HG03095 (cell line): ENCODE results near the gene ACOD1.
"Not testable (repeated sequence)": the region's sequence is repeated elsewhere in the genome, so short reads cannot be mapped to it uniquely, and the experiment has no call there.

Experiments
- ATAC-seq: cut with Tn5 transposase; IDR thresholded peaks from one replicate; pipeline ENCODE4 v1.9.1; 2021; ENCODE audit warnings: moderate library complexity; ENCODE audit not compliant: unreplicated experiment

ACOD1 gene

DNA sequence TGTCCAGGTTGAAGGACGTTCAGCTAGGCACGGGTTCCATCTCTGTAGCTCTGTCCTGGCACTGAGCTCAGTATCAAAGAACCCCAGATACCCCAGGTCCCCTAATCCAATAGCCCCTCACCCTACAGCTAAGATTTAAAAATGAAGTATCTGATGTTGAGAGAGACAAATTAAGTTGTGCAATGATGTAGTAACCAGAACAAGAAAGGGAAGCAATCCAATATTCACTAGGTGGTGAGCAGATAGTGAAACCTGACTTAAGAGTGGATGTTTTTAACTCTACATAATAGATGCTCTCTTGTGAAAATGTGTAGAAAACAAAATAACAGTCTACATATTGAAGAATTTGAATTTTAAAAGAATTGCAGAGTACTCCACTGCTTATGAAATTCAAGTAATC is 1.8 kb downstream of the ACOD1 start:
- ATAC-seq, result no peak

DNA sequence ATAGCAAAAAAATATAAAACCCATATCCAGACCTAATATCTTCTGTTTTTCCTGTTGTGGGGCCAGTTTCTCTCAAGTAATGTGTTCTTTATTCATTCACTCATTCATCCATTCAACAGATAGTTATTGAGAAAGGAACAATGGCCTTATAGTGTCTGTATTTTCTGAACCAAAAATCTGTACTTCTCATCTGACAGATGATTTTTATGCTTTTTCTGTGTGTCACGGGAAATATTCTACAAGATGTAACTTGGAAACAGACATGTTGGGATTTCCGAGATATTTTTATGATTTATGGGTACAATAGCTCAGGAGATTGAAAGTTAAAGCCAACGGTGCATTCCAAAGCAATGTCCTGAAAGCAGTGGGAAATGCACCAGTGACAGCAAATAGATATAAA is 5.7 kb downstream of the ACOD1 start:
- ATAC-seq, result no peak

DNA sequence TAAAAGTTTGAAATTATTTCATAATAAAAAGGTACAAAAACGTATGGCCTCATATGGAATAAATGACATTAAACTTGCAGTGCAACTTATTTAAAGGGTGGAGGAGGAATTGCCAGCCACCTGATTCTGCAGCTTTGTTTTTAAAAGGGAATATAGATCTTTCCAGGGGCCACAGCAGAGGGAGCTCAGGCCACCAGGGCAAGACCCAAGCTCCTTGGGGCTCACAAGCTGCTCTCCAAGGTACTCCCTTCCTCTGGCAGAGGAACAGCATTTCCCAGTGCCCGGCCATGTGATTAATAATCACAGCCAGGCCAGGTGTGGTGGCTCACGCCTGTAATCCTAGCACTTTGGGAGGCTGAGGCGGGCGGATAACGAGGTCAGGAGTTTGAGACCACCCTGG is 6.2 kb downstream of the ACOD1 start:
- ATAC-seq, result no peak

DNA sequence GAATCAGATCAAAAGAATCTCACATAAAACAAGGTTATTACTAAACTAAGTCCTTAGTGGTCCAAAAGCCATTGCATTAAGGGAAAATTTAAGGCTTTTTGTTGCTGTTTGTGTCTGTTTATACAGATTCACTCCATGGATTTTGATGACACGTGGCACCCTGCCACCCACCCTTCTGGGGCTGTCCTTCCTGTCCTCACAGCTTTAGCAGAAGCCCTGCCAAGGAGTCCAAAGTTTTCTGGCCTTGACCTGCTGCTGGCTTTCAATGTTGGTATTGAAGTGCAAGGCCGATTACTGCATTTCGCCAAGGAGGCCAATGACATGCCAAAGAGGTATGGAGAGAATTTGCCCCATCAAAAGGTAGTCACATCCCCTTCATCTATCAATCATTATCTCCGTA is 6.9 kb downstream of the ACOD1 start:
- ATAC-seq, result no peak

DNA sequence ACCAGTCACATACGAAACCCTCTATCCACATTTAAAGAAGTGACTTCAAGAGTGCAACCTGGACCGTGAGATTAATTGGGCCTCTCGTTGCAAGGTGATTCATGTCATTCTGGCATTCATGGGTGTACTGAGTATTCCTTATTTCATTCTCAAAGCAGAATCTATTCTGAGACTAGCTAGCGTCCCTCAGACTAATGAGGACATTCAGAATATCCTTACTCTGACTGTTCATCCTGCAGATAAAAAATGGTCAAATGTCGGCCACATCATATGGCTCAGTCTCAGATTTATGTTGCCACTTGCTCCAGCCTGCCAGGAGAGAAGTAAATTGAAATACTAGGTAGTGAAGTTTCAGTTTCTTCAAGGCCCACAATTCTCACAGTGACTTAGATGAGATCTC is 7.3 kb downstream of the ACOD1 start:
- ATAC-seq, result no peak

DNA sequence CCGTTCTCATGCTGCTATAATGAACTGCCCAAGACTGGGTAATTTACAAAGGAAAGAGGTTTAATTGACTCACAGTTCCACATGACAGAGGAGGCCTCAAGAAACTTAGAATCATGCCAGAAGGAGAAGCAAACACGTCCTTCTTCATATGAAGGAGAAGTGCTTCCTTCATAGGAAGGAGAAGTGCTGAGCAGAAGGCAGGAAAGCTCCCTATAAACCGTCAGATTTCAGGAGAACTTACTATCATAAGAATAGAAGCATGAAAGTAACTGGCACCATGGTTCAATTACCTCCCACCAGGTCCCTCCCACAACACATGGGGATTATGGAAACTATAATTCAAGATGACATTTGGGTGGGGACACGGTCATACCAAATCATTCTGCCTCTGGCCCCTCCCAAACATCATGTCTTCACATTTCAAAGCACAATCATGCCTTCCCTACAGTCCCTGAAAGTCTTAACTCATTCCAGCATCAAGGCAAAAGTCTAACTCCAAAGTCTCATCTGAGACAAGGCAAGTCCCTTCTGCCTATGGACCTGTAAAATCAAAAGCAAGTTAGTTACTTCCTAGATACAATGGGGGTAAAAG is 10.6 kb downstream of the ACOD1 start:
- no peak for ATAC-seq

DNA sequence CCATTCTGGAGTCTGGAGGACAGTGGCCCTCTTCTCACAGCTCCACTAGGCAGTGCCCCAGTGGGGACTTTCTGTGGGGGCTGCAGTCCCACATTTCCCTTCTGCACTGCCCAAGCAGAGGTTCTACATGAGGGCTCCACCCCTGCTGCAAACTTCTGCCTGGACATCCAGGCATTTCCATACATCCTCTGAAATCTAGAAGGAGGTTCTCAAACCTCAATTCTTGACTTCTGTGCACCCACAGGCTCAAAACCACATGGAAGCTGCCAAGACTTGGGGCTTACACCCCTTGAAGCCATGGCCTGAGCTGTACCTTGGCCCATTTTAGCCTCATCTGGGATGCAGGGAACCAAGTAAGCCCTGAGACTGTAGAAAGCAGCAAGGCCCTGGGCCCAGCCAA is 11.4 kb downstream of the ACOD1 start:
- ATAC-seq, result not testable (repeated sequence)

DNA sequence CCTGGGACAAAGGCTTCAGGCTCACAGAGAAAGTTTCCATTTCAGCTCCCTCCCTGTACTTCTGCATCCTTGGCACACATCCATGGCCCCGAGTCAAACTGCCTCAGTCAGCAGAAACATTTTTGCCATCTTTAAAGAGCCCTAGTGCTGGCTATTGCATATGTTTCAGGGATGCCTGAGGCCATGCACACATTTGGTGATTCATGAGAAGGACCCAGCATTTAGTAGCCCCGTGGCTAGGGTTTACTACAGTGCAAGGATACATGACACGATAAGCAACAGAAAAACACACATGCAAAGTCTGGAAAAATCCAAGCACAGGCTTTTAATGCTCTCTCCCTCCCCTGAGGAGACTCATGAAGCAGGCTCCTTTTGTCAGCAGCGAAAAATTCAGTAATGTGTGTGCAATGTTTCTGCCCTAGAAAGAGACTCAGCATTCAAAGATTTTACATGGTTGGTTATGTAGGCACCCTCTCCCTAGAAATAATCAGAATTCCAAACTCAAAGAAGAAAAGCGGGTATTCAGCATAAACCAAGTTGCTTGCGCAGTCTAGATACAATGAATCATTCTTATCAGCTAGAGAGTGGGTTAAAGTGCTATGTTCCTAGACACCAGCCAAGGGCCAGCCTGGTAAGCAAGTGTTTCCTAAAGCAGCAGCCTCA is 17.6 kb downstream of the ACOD1 start:
- no peak for ATAC-seq

DNA sequence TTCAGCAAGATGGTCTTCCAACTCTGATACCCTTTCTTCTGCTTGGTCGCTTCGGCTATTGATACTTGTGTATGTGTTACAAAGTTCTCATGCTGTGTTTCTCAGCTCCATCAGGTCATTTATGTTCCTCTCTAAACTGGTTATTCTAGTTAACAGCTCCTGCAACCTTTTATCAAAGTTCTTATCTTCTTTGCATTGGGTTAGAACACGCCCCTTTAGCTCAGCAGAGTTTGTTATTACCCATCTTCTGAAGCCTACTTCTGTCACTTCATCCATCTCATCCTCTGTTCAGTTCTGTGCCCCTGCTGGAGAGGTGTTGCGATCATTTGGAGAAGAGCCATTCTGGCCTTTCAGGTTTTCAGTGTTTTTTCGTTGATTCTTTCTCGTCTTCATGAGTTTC is 18.7 kb downstream of the ACOD1 start:
- ATAC-seq, result no peak

DNA sequence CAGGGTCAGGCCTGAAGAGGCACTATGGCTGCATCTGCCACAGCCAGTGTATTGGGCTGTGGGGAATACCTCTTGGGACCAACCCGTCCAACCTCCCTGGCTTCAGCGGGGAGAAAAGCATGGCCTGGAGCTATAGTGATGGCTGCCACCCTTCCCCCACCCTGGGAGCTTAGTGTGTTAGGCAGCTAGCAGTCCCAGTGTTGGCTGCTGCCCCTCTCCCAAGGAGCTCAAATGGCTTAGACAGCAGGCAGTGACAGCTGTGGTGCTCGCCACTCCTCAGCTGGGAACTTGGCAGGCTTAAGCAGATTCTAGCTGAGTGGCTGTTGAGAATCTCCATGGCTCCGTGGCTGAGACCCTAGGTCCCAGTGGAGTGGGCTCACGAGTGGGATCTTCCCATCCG is 19.7 kb downstream of the ACOD1 start:
- no peak for ATAC-seq

DNA sequence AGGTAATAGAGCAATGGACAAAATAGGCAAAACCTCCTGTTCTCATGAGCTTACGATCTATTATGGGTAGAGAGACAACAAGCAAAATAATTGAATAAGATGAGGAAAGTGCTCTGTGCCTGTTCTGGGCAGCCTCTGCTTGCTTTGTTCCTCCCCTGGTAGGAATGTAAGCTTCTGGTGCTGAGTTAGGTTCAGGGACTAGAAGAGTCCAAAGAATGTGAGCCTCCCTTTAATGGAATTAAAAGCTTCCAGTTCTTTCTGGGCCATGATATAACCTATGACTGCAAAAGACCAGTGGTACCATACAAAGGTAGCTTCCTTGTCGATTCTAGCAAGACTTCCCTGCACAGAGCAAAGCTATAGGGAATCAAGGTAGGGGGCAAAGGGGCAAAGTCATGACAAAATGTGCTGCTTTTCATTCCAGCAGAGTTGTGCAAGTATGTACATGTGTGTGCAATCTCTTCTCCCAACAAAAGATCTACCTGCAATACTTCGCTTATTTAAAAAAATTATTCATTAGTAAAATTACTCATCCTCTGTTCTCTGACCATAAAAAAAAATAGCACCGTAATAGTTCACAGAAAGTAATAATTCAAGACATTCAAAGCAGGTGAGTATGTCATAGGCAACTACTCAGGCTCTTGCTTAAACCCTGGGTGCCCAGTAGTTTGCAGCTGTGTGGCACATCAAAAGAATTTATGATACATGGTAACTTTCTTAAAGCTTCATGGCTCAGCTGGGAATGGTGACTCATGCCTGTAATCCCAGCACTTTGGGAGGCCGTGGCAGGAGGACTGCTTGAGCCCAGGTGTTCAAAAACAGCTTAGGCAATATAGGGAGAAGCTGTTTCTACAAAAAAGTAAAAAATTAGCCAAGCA is 21.4 kb downstream of the ACOD1 start:
- ATAC-seq, result no peak

DNA sequence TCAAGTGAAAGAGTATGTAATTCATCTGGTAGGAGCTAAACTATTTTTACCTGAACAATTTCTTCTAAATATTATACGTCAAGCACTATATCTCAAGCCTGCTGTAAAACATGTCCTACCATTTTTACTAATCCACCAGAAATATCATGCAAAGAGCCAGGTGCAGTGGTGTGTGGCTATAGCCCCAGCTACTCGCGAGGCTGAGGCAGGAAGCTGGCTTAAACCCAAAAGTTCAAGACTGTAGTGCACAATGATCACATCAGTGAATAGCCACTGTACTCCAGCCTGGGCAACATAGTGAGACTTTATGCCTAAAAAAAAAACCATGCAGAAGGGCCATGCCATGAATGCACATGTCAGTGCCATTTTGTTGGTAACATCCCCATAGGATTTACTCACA is 22.9 kb downstream of the ACOD1 start:
- peak; percentile 60 for ATAC-seq

DNA sequence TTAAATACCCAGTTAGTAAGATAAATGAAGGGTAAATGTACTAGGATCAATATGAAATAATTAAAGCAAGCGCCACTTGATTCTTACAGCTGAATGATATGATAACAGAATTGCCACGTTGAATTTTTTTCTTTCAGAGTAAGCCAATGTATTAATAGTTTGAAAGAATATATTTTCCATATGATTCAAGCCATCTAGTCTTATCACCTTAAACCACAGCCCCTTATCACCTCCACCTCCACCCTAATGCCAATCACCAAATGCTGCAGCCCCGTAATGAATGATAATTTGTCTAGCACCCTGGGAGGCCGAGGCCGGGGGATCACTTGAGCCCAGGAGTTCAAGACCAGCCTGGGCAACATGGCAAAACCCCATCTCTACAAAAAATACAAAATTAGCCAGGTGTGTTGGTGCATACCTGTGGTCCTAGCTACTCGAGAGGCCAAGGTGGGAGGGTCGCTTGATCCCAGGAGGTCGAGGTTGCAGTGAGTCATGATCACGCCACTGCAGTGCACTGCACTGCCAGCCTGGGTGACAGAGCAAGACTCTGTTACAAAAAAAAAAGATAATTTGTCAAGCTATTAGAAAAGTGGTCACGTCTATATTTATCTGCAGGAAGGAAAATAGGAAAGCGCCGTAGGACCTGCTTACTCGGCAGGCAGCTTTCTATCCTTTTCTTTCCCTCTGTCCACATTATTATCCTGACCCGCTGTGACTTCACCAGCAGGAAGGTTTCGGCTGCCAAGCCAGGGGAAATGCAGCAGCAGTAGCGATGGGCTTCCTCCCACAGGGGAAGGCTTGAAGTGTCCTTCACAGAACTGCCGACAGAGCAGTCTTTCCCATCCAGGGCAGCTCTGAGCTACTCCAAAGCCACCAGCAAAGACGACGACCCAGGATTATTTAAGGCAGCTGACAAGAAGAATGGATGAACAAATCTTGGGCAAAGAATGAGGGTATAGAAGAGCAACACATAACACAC is 23.8 kb downstream of the ACOD1 start:
- no peak for ATAC-seq

DNA sequence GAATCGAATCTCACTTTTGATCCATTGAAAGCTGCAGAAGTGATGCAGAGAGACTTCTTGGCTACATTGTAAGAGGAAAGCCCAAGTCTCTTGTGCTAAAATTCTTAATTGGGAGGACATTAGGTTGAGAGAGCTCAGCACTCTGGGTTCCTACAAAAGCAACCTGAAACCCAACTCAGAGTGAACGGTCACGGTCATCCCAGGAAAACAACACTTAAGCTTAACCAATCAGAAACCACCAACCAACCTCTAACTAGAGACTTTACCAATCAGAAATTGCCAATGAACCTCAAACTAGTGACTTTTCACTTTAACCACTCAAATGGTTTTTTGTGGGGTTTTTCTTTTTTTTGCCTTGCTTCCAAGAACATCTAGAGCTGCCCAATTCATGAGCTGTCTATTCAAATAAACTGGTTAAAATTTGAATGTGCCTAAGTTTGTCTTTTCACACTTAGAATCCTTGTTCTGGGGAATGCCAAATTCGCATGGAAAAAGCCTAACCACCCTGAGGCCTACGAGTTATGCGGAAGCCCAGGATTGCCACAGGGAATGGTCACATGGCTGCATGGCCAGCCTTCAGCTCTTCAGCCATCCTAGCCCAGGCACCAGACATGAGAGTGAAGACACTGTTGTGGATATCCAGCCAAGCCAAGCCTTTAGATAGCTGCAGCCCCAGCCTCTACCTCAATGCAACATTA is 25.8 kb downstream of the ACOD1 start:
- ATAC-seq, result no peak

DNA sequence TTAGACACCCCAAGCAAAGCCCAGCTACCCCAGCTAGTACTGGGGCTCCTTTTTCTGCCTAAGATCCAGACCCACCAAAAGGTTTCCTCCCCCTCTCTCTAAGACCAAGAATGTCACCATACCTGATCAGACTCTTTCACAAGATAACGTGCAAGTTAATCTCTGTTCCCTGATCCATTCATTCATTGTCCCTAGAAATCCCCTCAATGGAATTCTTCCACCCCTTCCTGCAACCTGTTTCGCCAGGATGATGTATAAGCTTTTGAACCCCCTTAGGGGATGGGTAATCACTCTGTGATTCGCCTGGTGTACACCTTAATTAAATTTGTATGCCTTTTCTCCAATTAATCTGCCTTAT is 26.3 kb downstream of the ACOD1 start:
- ATAC-seq, result no peak

DNA sequence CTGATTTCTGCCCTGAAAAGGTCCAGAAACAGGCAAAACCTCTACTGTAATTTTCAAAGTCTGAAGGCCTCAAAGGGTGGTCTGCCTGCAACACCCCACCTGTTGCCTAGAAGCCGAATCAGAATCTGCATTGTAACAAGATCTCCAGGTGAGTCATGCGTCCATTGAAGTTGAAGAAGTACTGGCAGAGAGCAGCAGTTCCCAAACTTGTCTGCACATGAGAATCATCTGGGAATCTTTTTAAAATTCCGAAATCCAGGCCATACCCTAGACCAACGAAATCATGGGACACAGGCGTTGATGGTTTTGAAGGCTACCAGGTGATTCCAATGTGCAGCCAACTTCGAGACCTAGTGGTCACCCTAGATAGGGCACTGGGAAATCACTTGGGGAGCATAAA is 27.6 kb downstream of the ACOD1 start:
- no peak for ATAC-seq

DNA sequence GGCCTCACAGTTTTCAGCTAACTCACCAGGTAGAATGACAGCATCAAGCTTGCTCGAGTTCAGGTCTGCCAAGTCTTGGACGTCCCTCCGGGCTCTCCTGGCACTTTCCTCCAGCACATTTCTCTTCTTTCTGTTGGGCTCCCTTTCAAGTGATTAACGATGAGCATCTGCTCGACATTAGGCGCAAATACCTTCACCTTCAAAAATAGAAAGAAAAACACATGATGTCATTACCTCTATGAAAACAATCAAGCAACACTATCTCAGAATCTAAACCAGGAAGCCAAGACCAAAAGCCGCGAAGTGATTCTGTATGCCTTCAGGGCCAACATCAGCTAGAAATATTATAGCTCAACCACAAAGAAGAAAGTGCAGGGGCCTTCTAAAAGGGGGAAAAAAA is 28.2 kb downstream of the ACOD1 start:
- ATAC-seq, result no peak

DNA sequence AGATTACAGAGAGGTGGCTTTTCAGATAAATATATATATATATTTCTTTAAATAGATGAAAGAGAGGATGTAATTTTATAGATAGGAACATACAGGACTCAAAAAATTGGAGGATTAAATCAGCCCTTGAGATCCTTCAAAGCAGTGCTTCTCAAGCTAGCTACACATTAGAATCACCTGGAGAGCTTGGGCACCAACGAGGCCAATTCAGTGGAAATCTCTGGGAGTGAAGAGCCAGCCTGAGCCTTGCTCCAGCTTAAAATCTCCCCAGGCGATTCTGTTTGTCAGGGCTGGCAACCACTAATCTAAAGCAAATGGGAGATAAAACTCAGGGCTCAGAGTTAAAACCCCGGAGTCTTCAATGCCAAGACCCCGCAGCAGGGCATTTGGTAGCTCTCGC is 28.6 kb downstream of the ACOD1 start:
- ATAC-seq, result no peak

DNA sequence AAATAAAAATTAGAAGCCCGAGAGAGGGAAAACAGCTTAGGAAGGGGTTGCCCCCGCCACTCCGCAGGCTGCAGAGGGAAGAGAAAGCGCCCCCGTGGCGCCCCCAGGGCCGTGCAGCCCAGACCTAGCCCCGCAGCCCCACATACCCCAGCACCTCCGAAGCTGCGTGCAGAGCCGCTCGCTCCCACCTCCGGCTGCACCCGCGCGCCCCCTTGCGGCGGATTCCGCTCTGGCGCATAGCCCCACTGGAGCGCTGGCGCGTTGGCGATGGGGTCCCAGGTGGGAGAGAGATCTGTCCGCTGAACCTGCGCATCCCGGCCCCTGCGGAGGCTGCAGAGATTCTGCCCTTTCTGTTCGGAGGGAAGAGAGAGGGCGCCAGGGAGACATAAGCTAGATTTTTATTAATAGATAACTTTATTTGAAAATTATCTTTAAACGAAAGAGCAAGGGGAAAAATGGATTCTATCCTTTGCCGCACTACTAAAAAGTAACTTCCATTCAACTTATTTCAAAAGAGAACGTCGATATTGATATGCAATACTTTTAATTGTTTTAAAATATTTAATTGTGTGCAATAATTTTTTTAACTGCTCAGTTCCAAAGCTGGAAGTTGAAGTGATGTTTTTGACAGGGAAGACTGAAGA is 31.9 kb downstream of the ACOD1 start:
- ATAC-seq, result peak; percentile 100

DNA sequence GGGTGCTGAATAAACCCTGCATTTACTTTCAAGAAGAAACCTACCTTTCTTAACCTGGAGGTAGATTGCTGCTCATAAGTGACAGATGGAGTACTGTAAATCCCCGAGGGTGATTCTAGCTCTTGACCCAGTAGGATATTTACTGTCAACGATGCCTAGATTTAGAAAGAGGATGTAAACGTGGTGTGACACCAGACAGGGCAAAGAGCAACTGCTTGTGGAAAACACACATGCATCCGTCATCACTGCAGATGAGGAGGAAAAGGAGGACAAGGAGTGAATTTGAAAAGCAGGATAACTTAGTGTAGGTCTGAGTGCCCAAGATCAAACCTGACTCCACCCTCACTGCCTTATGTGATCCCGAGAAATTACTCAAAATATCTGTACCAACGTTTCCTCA is 33.8 kb downstream of the ACOD1 start:
- no peak for ATAC-seq
